Activated CD4-positive, alpha-beta T cell treated with anti-CD3 and anti-CD28 coated beads, Interleukin-2, amount 50 U/mL, for 16 hours (primary cell): ENCODE data around the gene TJP1.
"Not testable (repeated sequence)": the region's sequence is repeated elsewhere in the genome, so short reads cannot be mapped to it uniquely, and the experiment has no call there.

ENCODE experiments used
- DNase-seq: peaks from one replicate; pipeline ENCODE4 v3.0.0-alpha.2; 2020

The TJP1 gene

DNA sequence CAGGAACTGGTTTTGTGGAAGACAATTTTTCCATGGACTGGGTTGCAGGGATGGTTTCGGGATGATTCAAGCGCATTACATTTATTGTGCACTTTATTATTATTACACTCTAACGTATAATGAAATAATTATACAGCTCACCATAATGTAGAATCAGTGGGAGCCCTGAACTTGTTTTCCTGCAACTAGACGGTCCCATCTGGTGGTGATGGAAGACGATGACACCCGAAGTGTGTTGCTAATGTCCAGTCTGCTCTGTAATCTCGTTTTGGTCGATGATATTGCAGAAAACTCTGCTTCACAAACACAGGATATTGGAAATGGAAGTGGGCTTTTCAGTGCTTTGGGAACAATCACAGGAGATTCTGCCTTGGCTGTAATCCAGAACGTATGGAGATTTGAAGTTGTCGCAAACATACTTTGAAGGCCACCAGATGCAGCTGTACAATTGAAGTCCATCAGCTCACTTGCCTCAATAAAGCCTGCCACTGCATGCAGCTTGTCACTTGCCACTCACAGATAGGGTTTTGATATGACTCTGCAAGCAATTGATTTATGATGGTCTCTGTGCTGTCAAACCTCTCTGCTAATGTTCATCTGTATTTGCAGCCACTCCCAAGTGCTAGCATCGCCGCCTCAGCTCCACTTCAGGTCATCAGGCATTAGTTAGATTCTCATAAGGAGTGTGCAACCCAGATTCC is 141.7 kb downstream of the TJP1 start:
- DNase-seq, result no peak

DNA sequence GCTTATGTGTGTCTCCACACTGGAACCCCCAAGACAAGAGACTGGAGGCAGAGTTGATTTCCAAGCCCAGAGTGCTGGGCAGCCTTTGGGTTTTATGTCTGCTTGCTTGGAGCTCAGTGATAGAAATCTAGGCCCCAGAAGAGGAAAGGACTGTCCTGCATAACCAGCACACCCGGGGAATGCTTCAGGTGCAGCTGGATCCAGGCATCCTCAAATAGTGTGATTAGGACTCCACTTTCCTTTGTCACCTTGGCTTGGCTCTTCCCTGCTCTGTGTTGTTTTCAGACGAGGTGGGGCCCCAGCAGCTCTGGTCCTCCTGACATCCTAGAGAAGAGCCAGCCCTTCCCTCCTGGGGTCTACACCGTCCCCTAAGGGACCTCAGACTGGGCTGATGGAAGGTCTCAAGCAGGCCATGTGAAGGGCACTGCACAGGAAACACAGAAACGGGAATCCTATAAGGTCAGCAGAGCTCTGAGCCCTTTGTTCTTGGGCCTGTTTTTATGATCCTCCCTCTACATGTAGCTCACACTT is 143.7 kb downstream of the TJP1 start:
- DNase-seq, result no peak

DNA sequence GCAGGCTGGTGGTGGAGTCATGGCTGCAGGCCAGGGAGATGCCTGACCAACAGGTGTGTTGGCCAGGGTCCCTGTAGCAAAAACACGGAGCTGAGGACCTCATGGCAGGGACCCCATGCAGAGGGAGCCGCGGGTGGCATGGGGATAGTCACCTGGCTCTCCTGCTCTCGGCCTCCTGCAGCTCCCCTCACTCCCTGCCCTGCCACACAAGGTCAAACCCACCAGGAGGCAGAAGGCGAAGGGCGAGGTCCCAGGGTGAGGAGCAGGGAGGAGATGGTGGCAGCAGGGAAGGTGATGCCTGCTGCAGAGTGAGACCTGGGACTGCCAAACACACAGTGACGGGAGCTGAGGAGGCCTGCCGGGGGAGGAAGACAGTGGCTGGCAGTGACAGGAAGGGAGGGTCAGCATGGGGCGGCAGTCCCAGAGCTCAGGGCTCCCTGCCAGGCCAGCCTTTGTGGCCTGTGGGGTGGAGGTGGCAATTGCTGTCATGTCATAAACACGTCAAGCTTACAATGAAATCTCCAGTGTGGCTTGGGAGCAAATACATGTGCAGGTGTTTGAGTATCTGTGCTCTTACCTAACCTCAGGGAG is 144.3 kb downstream of the TJP1 start:
- no peak for DNase-seq

DNA sequence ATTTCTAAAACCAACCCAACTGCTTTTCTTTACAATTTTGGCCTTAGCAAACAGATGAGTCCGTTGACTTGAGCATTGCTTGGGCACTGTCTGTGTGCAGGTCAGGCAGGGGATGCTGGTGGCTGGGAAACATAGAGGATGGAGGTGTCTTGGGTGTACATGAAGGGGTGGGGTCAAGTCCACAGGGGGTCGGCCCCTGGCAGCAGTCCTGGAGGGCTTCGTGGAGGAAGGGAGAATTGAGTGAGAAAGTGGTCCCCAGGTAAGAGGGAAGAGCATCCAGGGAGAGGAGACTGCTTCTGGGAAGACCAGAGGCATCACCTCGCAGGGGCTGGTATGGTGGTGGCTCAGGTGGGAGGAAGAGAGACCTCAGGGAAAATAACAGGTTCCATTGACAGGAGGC is 144.8 kb downstream of the TJP1 start:
- DNase-seq, result no peak

DNA sequence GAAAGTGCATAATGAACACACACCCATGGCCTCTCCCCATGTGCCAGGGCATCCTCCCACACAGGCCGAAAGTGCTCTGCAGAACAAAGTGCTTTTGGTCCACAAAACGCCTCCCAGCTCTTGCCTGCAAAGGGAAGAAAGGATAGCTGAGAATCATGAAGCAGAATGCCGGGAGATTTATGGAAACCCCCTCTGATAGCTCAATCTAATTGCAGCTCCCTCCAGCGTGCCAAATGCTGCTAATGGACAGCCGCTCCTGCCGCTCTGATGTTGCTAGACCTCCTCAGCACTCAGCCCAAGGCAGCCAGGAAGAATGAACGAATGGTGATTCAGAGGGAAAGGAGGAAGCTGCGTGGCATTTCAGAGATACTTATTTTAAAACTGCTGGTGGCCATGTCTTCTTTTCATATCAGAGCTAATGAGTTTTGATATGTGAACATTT is 145.3 kb downstream of the TJP1 start:
- no peak for DNase-seq

DNA sequence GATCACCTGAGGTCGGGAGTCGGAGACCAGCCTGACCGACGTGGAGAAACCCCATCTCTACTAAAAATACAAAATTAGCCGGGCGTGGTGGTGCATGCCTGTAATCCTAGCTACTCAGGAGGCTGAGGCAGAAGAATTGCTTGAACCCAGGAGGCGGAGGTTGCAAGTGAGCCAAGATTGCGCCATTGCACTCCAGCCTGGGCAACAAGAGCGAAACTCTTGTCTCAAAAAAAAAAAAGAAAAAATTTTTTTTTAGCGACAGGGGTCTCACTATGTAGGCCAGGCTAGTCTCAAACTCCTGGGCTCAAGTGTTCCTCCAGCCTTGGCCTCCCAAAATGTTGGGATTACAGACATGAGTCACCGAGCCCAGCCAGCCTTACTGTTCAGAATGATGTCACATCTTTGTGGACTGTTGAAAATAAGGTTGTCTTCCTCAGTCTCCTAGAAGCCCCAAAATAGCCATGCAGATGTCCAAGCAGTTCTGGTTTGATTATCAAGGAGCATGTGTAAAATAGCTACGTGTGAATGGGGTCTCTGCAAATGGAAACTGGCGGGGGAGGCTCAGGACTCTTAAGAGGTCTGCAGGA is 145.8 kb downstream of the TJP1 start:
- not testable (repeated sequence) for DNase-seq

DNA sequence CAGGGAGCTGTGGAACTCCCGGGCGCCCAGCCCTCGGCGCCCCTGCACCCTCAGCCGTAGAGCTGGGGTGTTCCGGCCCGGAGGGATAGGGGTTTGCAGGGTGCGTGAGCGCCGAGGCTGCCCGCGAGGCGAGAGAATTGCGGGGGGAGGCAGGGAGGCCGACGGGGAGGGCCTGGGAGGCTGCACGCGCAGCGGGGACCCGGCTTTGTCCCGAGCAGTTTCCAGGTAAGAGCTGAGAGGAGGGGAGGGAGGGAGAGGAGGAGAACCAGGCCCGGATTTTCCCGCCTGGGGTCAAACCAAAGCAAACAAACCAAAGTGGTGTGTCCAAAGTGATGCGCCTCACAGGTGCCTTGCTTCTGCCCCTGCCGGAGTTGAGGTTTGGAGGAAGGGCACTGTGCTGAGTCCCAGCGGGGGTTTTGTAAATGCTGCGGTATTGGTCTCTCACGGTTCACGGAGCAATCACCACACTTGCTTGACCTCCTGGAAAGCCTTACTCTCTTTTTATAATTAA is 146.4 kb downstream of the TJP1 start:
- no peak for DNase-seq

DNA sequence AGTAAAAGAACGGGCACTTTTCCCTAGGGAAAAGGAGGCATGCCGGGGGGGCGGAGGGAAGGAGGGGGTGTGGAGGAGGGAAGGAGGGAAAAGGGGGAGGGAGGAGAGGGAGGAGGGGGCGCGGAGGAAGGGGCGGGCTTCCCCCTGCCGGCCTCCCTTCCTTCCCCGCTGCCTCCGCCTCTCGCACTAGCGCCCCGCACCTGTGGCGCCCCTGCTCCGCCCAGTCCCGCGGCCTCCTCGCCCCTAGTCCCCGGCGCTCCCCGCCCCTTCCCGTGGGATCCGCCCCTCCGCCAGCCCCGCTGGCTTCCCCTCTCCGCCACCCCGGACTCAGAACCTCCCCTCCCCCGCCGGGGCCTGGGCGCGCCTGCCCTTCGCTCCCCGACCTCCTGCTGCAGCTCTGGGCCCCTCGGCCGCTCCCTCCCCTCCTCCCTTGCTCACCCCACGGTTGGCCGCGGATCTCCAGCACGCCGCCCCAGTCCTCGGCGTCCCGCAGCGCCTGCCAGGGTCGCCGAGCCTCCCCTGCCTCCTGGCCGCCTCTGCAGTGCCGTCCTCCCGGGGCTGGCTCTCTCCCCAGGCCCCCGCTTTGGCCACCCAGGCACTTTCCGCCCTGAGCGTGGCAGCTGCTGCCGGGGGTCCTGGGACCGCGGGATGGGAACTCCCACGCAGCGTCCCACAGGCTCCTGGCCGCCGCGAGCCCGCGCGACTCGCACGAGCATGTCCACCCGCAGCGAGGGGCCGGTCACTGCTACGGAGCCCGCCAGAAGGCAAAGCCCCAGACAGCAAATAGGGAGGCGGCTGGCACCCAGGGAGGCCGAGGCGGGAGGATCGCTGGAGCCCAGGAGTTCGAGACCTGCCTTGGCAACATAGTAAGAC is 147.4 kb downstream of the TJP1 start:
- no peak for DNase-seq

DNA sequence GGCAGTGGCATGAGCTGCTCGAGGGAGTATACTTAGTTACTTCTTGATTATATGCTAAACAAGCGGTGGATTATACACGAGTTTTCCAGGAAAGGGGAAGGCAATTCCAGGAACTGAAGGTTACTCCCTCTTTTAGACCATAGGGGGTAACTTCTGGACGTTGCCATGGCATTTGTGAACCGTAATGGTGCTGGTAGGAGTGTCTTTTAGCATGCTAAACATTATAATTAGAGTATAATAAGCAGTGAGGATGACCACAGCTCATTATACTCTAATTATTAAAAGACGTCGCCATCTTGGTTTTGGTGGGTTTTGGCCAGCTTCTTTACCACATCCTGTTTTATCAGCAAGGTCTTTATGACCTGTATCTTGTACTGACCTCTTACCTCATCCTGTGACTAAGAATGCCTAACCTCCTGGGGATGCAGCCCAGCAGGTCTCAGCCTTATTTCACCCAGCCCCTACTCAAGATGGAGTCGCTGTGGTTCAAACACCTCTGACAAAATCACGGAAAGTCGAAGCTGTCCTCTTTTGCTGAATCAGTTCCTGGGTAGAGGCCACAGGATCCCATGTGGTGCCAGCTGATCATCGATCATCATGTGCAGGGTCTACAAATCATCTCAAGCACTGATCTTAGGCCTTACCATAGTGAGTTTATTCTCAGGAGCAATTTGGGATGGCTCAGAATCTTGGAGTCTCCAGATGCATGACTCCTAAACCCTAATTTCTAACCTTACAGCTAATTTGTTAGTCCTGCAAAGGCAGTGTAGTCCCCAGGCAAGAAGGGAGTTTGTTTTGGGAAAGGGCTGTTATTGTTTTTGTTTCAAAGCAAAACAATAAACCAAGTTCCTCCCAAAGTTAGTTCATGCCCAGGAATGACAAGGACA is 149.1 kb downstream of the TJP1 start:
- no peak for DNase-seq

DNA sequence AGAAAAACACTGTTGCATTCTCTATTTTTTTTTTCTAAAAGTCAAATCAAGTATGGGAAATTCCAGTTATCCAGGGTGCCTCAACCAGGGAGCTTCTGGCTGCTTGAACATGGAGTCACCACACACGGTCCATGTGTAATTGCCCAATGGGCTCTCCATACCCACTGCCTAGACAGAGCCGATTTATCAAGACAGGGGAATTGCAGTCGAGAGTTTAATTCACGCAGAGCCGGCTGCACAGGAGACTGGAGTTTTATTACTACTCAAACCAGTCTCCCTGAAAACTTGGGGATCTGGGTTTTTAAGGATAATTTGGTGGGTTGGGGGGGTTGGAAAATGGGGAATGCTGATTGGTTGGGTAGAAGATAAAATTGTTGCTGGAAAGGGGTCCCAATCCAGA is 149.8 kb downstream of the TJP1 start:
- no peak for DNase-seq

DNA sequence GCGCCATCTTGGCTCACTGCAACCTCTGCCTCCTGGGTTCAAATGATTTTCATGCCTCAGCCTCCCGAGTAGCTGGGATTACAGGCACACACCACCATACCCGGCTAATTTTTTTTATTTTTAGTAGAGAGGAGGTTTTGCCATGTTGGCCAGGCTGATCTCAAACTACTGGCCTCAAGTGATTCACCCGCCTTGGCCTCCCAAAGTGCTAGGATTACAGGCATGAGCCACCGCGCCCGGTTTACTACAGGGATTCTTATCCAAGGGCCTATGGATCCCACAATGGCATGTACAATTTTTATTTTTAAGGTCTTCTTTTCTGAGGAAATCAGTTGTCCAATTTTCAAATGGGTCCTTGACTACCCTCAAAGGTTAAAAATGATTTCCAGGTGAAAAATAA is 150.2 kb downstream of the TJP1 start:
- not testable (repeated sequence) for DNase-seq

DNA sequence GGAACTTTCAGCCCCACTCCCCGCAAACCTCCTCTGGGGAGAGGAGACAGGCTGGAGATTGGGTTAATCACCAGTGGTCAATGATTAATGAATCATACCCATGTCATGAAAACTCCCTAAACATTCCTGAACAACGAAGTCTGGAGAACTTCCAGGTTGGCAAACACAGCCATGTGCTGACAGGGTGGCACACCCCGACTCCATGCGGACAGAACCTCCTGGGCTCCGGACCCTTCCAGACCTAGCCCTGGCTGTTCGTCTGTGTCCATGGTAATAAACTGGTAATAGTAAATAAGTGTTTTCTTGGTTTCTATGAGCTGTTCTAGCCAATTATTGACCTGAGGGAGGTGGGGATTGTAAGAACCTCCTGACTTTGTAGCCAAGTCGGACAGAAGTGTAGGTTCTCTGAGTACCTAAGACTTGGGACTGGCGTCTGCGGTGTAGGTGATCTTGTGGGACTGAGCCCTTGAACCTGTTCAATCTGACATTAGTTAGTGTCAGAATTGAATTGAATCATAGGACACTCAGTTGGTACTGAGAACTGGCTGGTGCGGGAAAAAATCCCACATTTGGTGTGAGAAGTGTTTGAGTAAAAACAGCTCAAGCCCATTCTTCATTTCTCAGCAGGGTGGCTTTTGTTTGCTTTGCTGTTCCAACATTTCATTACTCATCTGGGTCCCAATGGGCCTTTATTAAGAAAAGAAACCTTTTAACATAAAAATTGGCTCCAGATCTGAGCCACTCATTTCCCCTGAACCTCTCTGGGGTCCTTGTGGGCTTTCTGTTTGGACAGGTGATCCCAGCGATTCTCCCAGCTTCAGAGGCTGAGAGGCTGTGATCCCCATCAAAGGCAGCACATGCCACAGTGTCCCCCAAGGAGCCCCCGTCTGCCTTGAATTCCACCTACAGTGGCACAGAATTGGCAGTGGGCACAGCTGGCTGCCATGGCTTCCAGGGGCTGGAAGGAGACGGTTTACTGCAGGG is 151.0 kb downstream of the TJP1 start:
- DNase-seq, result no peak

DNA sequence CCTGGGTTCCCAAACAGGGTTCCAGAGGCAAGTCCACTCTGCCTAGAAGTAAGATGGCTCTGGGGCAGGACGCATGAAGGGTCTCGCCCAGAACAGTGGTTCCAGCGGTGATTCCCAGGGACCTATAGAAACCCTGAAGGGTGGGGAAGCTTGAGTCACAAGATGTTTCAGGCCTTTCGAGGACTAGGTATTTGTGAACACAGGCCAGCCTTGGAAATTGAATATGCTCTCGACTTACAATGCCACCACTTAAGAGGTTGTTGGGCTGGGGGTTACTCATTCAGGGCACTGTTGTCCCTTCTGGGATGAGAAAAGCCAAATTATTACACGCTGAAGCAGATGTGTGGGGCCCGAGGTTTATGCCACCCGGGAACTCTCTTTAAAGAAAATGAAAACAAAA is 152.0 kb downstream of the TJP1 start:
- no peak for DNase-seq

DNA sequence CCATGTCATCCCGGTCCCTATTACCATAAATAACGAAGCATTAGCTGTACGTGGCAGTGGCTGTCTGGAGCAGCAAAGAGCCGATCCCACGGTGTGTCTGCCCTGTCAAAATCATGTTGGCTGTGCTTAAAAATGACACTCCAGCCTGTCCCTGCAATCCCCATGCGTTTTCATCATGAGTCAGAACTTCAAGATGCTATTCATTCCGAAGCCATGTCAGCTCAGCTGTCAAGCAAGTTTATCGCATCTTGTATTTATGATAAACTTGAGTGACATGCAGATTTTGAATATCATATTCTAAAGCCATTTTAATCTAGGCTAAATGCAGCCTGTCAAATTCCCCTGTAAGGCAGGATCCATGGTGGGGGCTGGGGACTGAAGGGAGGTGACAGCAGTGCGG is 152.4 kb downstream of the TJP1 start:
- no peak for DNase-seq

DNA sequence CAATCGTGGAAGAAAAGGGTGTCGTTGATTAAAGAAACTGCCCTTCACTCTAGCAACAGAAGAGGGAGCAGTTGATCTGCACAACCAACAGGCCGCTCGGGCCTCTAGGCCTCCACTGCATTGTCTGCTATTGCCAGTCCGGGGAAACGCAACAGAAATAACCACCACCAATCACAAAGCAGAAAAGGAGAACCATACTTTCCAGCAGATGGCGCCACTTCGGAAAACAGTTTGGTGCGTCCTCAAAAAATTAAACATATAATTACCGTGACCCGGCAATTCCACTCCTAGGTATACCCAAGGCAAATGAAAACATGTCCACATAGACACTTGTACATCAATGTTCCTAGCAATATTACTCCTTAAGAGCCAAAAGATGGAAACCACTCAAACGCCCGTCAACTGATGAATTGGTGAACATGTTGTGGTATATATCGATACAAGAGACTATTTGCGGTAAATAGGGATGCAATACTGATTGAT is 154.1 kb downstream of the TJP1 start:
- DNase-seq, result peak; percentile 71

DNA sequence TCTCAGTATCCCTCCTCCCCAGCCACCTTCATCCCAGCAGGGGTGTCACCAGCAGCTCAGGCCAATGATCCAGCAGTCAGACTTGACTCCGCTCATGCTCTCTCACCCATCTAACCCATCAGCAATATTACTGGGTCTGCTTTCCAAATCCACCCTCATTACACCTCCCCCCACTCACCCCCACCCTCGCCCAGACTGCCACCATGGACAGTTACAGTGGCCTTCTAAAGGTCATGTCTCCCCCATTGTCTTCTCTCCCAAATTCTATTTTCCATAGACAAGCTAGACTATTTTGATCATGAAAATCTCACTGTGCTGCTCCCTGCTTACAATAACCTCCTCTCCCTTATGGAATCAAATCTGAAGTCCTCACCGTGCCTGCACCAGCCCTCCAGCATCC is 156.0 kb downstream of the TJP1 start:
- no peak for DNase-seq

DNA sequence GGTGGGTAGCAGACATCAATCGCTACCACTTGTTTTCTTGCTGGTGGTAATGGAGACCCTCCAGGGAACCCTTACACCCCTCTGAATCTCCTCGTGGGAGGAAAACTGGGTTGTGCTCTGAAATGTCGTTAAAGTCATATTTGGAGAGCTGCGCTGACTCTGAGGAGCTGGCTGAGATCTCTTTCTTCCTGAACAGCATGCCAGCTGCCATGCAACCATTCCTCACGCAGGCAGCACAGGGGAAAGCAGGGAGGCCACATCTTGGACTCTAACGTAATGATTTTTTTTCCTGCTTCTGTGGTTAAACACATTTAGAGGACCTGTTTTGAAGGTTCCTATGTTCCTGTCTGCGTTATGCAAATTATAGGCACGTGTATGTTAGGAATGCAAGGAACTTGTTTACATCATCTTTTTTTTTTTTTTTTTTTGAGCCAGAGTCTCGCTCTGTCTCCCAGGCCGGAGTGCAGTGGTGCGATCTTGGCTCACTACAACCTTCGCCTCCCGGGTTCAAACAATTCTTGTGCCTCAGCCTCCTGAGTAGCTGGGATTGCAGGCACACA is 156.7 kb downstream of the TJP1 start:
- no peak for DNase-seq

DNA sequence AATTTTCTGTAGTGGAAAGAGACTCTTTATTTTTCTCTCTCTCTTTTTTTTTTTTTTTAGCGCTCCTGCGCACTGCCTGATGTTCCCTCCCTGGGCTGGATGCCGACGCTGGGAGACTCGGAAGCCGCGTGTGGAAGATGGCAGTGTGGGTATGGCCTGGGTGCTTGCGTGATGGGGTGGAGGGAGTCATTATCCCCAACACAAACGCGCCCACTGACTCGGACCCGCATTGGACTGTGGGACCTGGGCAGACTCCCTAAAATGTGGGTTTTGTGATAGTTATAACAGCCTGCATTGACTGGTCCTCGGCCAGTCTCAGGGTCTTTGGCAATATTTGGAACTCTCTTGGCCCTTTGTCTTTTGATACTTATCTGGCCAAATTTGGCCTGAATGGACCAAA is 157.9 kb downstream of the TJP1 start:
- no peak for DNase-seq

DNA sequence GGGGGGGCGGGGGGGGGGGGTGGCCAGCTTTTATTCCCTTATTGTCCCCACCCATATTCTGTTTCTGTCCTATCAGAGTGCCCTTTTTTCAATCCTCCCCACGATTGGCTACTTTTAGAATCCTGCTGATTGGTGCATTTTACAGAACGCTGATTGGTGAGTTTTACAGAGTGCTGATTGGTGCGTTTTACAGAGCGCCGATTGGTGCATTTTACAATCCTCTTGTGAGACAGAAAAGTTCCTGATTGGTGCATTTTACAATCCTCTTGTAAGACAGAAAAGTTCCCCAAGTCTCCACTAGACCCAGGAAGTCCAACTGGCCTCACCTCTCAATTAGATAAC is 164.8 kb downstream of the TJP1 start:
- not testable (repeated sequence) for DNase-seq
